Measurements from ENCODE around the gene HK2. TPM values are rescaled to one million over a fixed set of nuclear protein-coding genes. Genes with fewer than 3 reads are reported as not detected.
A peak's percentile ranks its signal among the peaks of the same experiment; 100 is the strongest.

Gene HK2
- total and polyA plus RNA-seq, 2 of the 4 experiments (the other 2 are of a cell fraction) = 17.4 to 20.9 TPM

- Histone ChIP-seq H2BK120ac (ENCODE audit: low read depth, low read length) (no peak overlapping the region), H3K18ac (ENCODE audit: low read depth, low read length) (no peak overlapping the region), H4K91ac (ENCODE audit: insufficient read depth, low read depth, low read length) (no peak overlapping the region), H2AFZ (replicated peaks; ENCODE audit: low read length, poor library complexity) (no peak overlapping the region), H3K4ac (ENCODE audit: low read depth, low read length) (no peak overlapping the region), H3K4me3 (ENCODE audit: insufficient read depth, low read depth, low read length) (no peak overlapping the region), H2BK15ac (ENCODE audit: low read depth, low read length) (peak overlapping the region; percentile 55; the same call in 1 of the 3 replicates), H2BK20ac (ENCODE audit: low read depth, low read length) (no peak overlapping the region), H3K36me3 (ENCODE audit: control insufficient read depth, insufficient read depth, low read length) (peaks cover 22% of the 10 kb centered on the region), H3K23ac (ENCODE audit: low read depth, low read length) (no peak overlapping the region), H4K8ac (ENCODE audit: low read depth in 2 of 2, low read length in 2 of 2) (no peak overlapping the region), H3K9me3 (ENCODE audit: control insufficient read depth, insufficient read depth, low read length) (no peaks in the 10 kb centered on the region), H3K27ac (ENCODE audit: insufficient read depth, low read length) (no peak overlapping the region), H3K4me2 (ENCODE audit: low read depth, low read length) (no peak overlapping the region), H2AK5ac (ENCODE audit: low read depth, low read length) (no peak overlapping the region), H3K9ac (ENCODE audit: low read depth, low read length) (no peak overlapping the region), H2BK5ac (ENCODE audit: low read depth, low read length, poor library complexity, severe bottlenecking) (no peak overlapping the region), H3K4me1 (ENCODE audit: control insufficient read depth, insufficient read depth, low read length) (peaks cover 21% of the 10 kb centered on the region), H3K9me1 (ENCODE audit: insufficient read depth, low read length) (peaks cover 29% of the 10 kb centered on the region), H4K20me1 (ENCODE audit: insufficient read depth, low read length) (peaks cover 31% of the 10 kb centered on the region), H3K79me1 (ENCODE audit: low read depth in 1 of 2, low read length in 2 of 2) (peaks cover 61 to 78% of the 10 kb centered on the region in 2 experiments), H3K27me3 (ENCODE audit: control insufficient read depth, insufficient read depth, low read length) (no peaks in the 10 kb centered on the region), H3K56ac (ENCODE audit: extremely low read depth, insufficient read depth, low read length) (no peak overlapping the region), H3K14ac (replicated peaks; ENCODE audit: low read depth, low read length) (no peak overlapping the region), H2AK9ac (replicated peaks; ENCODE audit: low read depth, low read length, poor library complexity) (no peak overlapping the region), H4K5ac (ENCODE audit: low read depth, low read length) (no peak overlapping the region)
- BruUV-seq (replicated peaks) = no TSS peak
- 57% methylated on average over 1 of the region's 5 CpGs; no CpG with 5 or more reads in 1 of the 2 experiments for WGBS, 2 experiments (ENCODE audit: extremely low coverage in 2 of 2, insufficient read length in 1 of 2)
- in situ Hi-C loops (cut with MboI; ENCODE audit: low sequenced_read_pairs) (loop anchor here (25.0 kb wide), 1 partner anchor 374 kb away; the partner anchor contains the start of genes CCDC142, LBX2 and TTC31), intact Hi-C loops (cut with micrococcal nuclease) (loop anchor here (5.0 kb wide), 1 partner anchor 169 kb away; no protein-coding TSS in a partner anchor), dilution Hi-C loops (cut with HindIII; ENCODE audit: low sequenced_read_pairs, unreplicated experiment) (no loop called here)
- DNase-seq (no peak), ATAC-seq (ENCODE audit: low read depth) (no peak)
- ChIA-PET CTCF (no interaction called here), POLR2A (ENCODE audit: unreplicated experiment) (no interaction called here)
- TF ChIP-seq CTCF (conservative IDR thresholded peaks at IDR 0.05; ENCODE audit: low read depth, low read length) (no peak), CEBPB (IDR thresholded peaks at IDR 0.05; ENCODE audit: low read depth, low read length) (no peak), FOS (IDR thresholded peaks at IDR 0.05; ENCODE audit: low read depth, low read length) (no peak), RAD21 (IDR thresholded peaks at IDR 0.05; ENCODE audit: low read length) (no peak), RCOR1 (IDR thresholded peaks at IDR 0.05; ENCODE audit: insufficient replicate concordance, low read length) (no peak), NFE2L2 (IDR thresholded peaks at IDR 0.05; ENCODE audit: low read depth, low read length) (no peak), BHLHE40 (IDR thresholded peaks at IDR 0.05; ENCODE audit: low read depth, low read length) (no peak), MAFK (IDR thresholded peaks at IDR 0.05; ENCODE audit: low read depth, low read length) (no peak), CHD1 (IDR thresholded peaks at IDR 0.05; ENCODE audit: low read depth, low read length) (no peak), ELK1 (IDR thresholded peaks at IDR 0.05; ENCODE audit: borderline replicate concordance, low read depth, low read length) (no peak), MAZ (IDR thresholded peaks at IDR 0.05; ENCODE audit: borderline replicate concordance, low read depth, low read length) (no peak), MXI1 (IDR thresholded peaks at IDR 0.05; ENCODE audit: borderline replicate concordance, low read depth, low read length) (no peak), RFX5 (IDR thresholded peaks at IDR 0.05; ENCODE audit: low read depth, low read length) (no peak), POLR2A (IDR thresholded peaks at IDR 0.05; ENCODE audit: low read depth, low read length) (no peak), SMC3 (IDR thresholded peaks at IDR 0.05; ENCODE audit: low read depth, low read length) (no peak), USF2 (IDR thresholded peaks at IDR 0.05; ENCODE audit: low read depth, low read length) (no peak)
Observed at GRCh38 chr2:74861531-74861930, 27.6 kb downstream of the HK2 start.

Data from IMR-90 (cell line).